SIG-M5 treated with dmso at 0.1 percent for 504 hours (cell line): ENCODE data around the gene IL13.
A peak's percentile ranks its signal among the peaks of the same experiment; 100 is the strongest.
"Not testable (repeated sequence)": the region's sequence is repeated elsewhere in the genome, so short reads cannot be mapped to it uniquely, and the experiment has no call there.

Experiments
- DNase-seq: peaks from one replicate; lab custom pipeline; 2025; ENCODE audit not compliant: unreplicated experiment; lab: John Stamatoyannopoulos, UW

IL13 gene

DNA sequence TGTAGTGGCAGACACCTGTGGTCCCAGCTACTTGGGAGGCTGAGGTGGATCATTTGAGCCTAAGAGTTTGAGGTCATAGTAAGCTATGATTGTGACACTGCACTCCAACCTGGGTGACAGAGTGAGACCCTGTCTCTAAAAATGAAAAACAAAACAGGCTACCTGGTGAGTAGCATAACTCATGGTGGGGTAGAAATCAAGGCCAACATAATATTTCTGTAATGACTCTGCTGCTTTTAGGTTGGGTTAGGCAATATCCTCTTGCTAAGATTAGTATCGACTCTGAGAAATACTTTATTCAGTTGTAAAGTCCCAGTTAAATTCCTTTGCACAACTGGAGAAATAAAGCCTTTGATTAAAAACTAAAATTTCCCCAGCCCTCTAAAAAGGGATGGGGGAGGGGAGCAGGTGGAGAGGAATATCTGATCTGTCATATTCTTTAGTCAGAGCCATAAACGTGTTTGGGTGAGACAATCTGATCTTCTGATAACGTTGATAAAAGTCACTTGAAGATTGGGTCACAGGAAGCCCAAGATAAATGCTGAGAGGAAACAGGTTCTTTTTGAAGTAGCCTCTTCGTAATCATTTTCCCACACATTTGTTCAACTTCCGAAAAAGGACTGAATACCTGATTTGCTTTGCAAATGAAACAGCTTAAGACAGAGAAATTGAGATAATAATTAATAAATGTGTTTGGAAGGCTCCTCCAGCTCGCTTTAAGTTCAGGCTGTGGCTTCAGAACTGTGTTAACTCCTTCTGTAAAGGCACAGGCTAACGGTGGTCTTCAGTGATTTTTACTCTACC is 30.8 kb downstream of the IL13 start:
- DNase-seq, result no peak

- no peak for DNase-seq
Measured at GRCh38 chr5:132689513-132689912, 31.5 kb downstream of the IL13 start.

- no peak for DNase-seq
Measured at GRCh38 chr5:132690156-132690555, 32.2 kb downstream of the IL13 start.

- DNase-seq, result not testable (repeated sequence)
Measured at GRCh38 chr5:132691755-132692631, 34.0 kb downstream of the IL13 start.

DNA sequence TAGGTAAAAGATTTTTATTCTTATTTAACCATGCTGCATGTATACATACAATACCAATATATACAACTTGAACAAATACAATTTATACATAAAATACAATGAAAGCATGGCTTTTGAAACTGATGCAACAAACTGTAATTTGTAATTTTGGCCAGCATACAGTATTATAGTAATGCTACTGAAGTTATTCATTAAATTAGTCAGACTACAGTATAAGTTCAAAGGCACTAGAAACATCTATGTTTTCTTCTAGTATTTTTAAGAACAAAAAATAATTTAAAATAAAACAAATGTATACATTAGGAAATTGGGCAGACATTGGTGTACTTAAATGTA is 34.6 kb downstream of the IL13 start:
- DNase-seq, result no peak

GRCh38 chr5:132695956-132696355 is 38.0 kb downstream of the IL13 start:
- no peak for DNase-seq

- DNase-seq, result no peak
Measured at GRCh38 chr5:132704875-132705274, 46.9 kb downstream of the IL13 start.

GRCh38 chr5:132708645-132709044 is 50.7 kb downstream of the IL13 start:
- DNase-seq, result peak; percentile 45
